Activated T-cell treated with anti-CD3 and anti-CD28 coated beads, Interleukin-2, amount 50 U/mL, for 1 hour (primary cell): ENCODE results near the gene WDFY4.

Source experiments
- DNase-seq: peaks from one replicate; pipeline ENCODE4 v3.0.0-alpha.2; 2020

The WDFY4 gene

GRCh38 chr10:48834189-48834965 lies 149.7 kb downstream of the WDFY4 start:
- no peak for DNase-seq

- DNase-seq, result no peak
These were observed 151.1 kb downstream of the WDFY4 start for GRCh38 chr10:48835781-48836180.

GRCh38 chr10:48836605-48837004 lies 151.9 kb downstream of the WDFY4 start:
- no peak for DNase-seq

- no peak for DNase-seq
These were observed 154.2 kb downstream of the WDFY4 start for GRCh38 chr10:48838834-48839233.

GRCh38 chr10:48839809-48840679 lies 155.4 kb downstream of the WDFY4 start:
- no peak for DNase-seq

- DNase-seq, result no peak
These were observed 157.6 kb downstream of the WDFY4 start for GRCh38 chr10:48842231-48842630.

- no peak for DNase-seq
These were observed 158.5 kb downstream of the WDFY4 start for GRCh38 chr10:48843198-48843597.

GRCh38 chr10:48844616-48845015 lies 159.9 kb downstream of the WDFY4 start:
- no peak for DNase-seq

- DNase-seq, result no peak
These were observed 160.8 kb downstream of the WDFY4 start for GRCh38 chr10:48845512-48845911.

- no peak for DNase-seq
These were observed 163.0 kb downstream of the WDFY4 start for GRCh38 chr10:48847691-48848090.

- no peak for DNase-seq
These were observed 172.2 kb downstream of the WDFY4 start for GRCh38 chr10:48856855-48857254.

GRCh38 chr10:48872234-48872633 lies 187.6 kb downstream of the WDFY4 start:
- no peak for DNase-seq

GRCh38 chr10:48878091-48878490 lies 193.4 kb downstream of the WDFY4 start:
- DNase-seq, result no peak

- no peak for DNase-seq
These were observed 194.8 kb downstream of the WDFY4 start for GRCh38 chr10:48879451-48879850.

GRCh38 chr10:48880016-48880705 lies 195.5 kb downstream of the WDFY4 start:
- no peak for DNase-seq

- no peak for DNase-seq
These were observed 197.3 kb downstream of the WDFY4 start for GRCh38 chr10:48881937-48882336.

GRCh38 chr10:48882881-48883280 lies 198.2 kb downstream of the WDFY4 start:
- no peak for DNase-seq

- no peak for DNase-seq
These were observed 199.0 kb downstream of the WDFY4 start for GRCh38 chr10:48883701-48884100.

- DNase-seq, result no peak
These were observed 199.7 kb downstream of the WDFY4 start for GRCh38 chr10:48884179-48885045.

GRCh38 chr10:48885376-48885775 lies 200.7 kb downstream of the WDFY4 start:
- DNase-seq, result no peak

GRCh38 chr10:48887982-48888381 lies 203.3 kb downstream of the WDFY4 start:
- no peak for DNase-seq
